GM19468 (cell line): ENCODE data around the gene PTMA.
"Not testable (repeated sequence)": the region's sequence is repeated elsewhere in the genome, so short reads cannot be mapped to it uniquely, and the experiment has no call there.

Experiments
- ATAC-seq: cut with Tn5 transposase; IDR thresholded peaks from one replicate; pipeline ENCODE4 v1.9.1; 2021; ENCODE audit warnings: mild to moderate bottlenecking, moderate library complexity, moderate number of reproducible peaks; ENCODE audit not compliant: unreplicated experiment; ENCODE audit errors: extremely low read depth

Gene PTMA

GRCh38 chr2:231707927-231708772 lies at the start of gene PTMA:
PTMA (plus strand) TSS chr2:231708525; CDS start chr2:231708707, 182 bp downstream.
- ATAC-seq: peak; percentile 63

GRCh38 chr2:231660073-231660472 lies 48.3 kb upstream of the PTMA start:
- ATAC-seq: not testable (repeated sequence)

- no peak for ATAC-seq
These were observed 47.5 kb upstream of the PTMA start for GRCh38 chr2:231660860-231661259.

- ATAC-seq: no peak
These were observed 46.8 kb upstream of the PTMA start for GRCh38 chr2:231661422-231662027.

- ATAC-seq: peak; percentile 73
These were observed 46.1 kb upstream of the PTMA start for GRCh38 chr2:231662028-231662810.

GRCh38 chr2:231662811-231663457 lies 45.4 kb upstream of the PTMA start:
- ATAC-seq: no peak

- no peak for ATAC-seq
These were observed 44.7 kb upstream of the PTMA start for GRCh38 chr2:231663458-231664212.

- ATAC-seq: no peak
These were observed 43.6 kb upstream of the PTMA start for GRCh38 chr2:231664727-231665126.

- no peak for ATAC-seq
These were observed 42.8 kb upstream of the PTMA start for GRCh38 chr2:231665245-231666170.

- ATAC-seq: peak; percentile 17
These were observed 41.9 kb upstream of the PTMA start for GRCh38 chr2:231666171-231667095.

GRCh38 chr2:231667096-231667427 lies 41.3 kb upstream of the PTMA start:
- ATAC-seq: no peak

GRCh38 chr2:231667496-231667895 lies 40.8 kb upstream of the PTMA start:
- ATAC-seq: no peak

- no peak for ATAC-seq
These were observed 39.3 kb upstream of the PTMA start for GRCh38 chr2:231668981-231669380.

GRCh38 chr2:231671270-231672050 lies 36.9 kb upstream of the PTMA start:
- no peak for ATAC-seq

GRCh38 chr2:231672617-231673347 lies 35.5 kb upstream of the PTMA start:
- ATAC-seq: peak; percentile 31

- no peak for ATAC-seq
These were observed 35.0 kb upstream of the PTMA start for GRCh38 chr2:231673348-231673770.
